ENCODE data around the gene ADAMTS6. TPM values are rescaled to one million over a fixed set of nuclear protein-coding genes. Genes with fewer than 3 reads are reported as not detected.

ADAMTS6 gene
- total RNA-seq, 2 donors from 2014 or later = 1.7 TPM

- DNase-seq (no peak), ATAC-seq (peak in 1 of 2 donors; percentile 22)
- intact Hi-C loops (cut with DNase I) = no loop called here
Observed at GRCh38 chr5:65173130-65173525, 308.6 kb downstream of the ADAMTS6 start.

DNA sequence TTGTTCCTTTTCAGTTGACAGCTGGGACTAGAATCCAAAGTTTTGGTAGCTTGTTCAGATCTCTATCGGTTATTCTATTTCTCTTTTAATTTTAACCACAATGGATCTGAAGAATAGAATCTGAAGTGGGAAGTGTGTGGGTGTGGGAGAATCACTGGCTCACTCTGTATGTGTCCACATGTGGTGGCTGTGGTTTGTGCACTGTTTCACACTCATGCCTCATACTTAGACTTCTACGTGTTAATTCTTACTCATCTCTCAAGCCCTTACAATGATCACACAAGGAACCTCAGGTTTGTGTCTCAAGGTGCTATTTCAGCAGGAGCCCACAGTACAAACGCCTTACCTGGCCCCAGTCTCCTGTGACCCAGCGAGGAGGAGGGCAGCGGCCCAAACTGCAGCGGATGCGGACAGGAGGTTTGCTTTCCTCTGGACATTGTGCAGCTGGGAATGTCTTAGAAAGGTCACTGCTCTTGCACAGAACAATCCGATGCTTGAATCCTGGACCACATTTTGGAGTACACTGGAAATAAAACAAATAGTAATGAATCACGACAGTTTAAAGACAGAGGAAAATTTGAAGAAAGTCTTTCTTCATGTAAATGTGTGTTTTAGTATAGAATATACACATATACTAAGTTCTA lies 309.1 kb downstream of the ADAMTS6 start:
- intact Hi-C loops (cut with DNase I) = no loop called here
- ATAC-seq (peak in 1 of 2 donors; percentile 57), DNase-seq (no peak)

DNA sequence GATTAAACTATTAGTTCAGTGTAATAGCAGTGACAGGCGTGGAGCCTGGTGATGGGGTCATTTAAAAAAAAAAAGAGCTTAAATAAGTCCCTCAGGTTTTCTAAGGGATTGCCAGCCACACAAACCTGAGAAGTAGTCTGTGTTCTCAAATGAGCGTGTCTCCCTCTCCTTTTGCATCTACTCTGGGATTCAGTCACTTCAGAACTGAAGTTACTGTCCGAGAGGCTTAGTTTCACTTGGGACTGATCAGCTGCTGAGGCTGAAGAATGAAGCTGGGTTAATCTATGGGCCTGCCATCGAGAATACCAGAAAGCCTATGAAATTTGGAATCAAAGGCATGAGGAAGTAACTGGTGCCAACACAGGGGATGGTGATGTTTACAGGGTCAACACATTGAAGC lies 310.1 kb downstream of the ADAMTS6 start:
- DNase-seq = no peak
- intact Hi-C loops (cut with DNase I) = no loop called here
- ATAC-seq = no peak

DNA sequence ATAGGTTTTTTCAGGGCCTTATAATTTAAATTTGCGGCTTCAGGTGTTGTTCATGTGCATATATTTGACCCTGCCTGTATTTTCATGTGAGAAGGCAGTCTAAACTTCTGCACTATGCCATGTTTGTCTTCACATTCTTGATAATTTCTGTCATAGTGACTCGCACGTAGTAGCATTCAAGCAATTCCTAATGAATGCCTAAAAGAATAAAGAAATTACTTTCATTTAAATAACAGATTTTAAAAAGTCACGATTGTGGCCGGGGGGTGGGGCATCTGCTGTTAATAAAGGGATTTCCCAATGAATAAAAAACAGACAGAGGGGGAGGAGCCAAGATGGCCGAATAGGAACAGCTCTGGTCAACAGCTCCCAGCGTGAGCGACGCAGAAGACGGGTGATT lies 318.0 kb downstream of the ADAMTS6 start:
- DNase-seq = no peak
- no peak for ATAC-seq
- intact Hi-C loops (cut with DNase I) = no loop called here

- ATAC-seq (no peak), DNase-seq (no peak)
- intact Hi-C loops (cut with DNase I) = no loop called here
Observed at GRCh38 chr5:65161655-65162054, 320.1 kb downstream of the ADAMTS6 start.

DNA sequence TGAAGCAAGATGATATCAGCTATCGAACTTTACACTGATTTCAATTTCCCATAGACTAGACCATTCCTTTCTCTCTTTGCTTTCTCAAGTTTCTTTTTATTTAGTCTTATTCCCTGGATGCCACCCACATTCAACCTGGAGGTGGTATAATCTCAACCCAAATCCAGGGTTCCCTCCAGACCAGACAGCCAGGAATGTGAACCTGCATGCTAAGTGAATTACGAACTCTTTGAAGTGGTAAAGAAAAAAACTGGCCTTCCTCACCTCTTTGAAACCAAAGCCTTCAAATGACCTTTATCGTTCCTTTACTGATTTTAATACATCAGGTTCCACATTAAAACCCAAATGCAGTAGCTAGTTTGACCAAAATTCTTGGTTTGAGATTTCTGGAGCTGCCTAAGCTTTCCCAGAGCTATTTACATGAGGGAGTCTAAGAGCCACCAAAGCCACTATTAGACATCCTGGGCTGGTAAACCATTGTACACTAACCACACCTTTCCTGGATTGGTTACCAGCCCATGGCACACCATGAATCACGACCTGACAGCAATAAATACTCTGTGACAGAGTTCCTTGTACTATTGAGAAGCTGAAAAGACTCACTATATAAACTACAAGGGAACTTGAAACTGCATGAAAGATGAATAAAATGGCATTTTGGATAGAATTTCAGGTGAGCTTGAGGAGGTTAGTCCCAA lies 323.7 kb downstream of the ADAMTS6 start:
- intact Hi-C loops (cut with DNase I) = no loop called here
- ATAC-seq (no peak), DNase-seq (no peak)

DNA sequence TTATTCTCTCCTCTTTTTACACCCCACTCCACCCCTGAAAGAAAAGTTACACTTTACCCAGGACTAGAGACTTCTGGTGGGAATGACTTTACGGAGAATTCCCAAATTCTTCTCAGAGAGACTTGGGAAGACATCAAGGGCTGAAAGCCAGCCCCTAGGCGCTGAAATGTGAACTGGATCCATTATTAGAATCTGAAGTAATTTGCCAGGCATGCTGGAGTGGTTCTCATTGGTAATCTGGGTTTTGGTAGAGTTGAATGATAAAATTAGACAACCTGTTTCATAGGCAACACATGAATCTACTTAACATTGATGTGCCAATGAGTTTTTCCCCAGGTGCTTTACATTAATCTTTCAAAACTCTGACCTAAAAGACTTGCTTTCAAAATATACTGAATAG lies 324.8 kb downstream of the ADAMTS6 start:
- DNase-seq (no peak), ATAC-seq (no peak)

GRCh38 chr5:65152131-65152530 lies 329.6 kb downstream of the ADAMTS6 start:
- intact Hi-C loops (cut with DNase I) = no loop called here
- DNase-seq (no peak), ATAC-seq (no peak)

More for the DNA sequence above, 324.8 kb downstream of the ADAMTS6 start:
- intact Hi-C loops (cut with DNase I) = no loop called here

- ATAC-seq (peak in 1 of 2 donors; percentile 35), DNase-seq (no peak)
- intact Hi-C loops (cut with DNase I) = no loop called here
Observed at GRCh38 chr5:65151614-65152013, 330.1 kb downstream of the ADAMTS6 start.

DNA sequence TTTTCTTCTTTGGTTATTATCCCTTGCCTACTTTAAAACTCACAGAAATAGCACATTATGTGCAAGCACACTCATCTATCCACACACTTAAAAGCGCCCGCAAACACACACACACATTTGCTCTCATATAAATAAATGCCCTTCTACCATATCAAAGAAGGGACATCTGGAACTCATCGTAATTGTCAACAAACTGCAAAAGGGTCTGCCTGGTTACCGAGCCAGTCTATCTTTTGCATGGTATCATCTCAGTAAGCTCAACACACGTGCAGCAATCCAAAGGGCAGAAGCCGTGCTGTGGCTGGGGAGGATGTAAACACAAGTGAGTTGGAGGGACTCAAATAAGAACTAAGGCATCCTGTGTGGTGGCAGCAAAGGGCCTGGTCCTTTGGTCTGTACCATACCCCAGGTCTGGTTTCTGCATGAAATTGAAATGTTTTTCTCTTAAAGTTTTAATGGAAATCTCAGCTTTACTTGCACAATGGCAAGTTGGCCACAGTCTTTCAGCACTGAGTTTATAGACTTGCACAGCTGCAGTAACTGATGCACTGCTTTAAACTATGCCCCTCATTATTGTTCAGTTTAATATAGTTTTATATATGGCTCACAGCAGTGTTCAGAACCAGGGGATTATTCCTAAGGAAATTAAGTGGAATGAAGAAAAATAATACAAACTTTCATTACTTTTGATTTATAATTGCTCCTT lies 331.0 kb downstream of the ADAMTS6 start:
- no peak for DNase-seq
- intact Hi-C loops (cut with DNase I) = no loop called here
- ATAC-seq = peak in 1 of 2 donors; percentile 27

- ATAC-seq = no peak
Observed at GRCh38 chr5:65149827-65150226, 331.9 kb downstream of the ADAMTS6 start.

DNA sequence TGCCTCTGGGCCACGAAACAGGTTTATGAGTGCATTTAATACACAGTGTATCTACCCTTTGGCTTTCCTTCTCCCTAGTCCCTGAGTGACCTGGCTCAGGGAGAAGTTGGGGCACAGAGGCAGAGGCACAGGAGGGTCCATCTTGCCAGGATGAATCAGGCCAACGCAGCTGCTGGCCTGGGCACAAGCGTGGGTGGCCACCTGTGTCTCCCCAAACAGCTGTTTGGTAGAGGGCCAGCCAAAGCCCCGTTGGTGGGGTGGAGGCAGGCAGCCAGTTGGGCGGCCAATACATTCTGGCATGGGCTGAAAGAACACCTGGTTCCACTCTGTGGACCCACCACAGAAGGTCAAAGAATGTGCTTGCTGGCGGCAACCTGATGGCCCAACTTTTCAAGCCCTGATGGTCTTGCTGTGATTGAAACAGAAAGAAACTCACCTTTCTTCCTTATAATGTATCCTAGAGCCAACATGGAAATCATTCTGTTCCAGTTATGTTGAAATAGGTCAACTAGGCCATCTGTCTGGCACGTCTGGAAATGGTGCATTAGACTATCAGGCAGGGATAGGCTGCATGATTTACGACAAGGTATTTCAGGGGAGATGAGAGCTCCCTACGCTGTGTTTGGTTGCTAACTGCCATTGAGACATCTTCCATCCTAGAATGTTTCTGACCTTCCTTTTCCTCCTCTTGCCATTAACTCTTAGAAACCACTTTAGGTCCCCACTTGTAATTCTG lies 337.4 kb downstream of the ADAMTS6 start:
- intact Hi-C loops (cut with DNase I) = no loop called here
- DNase-seq (no peak), ATAC-seq (no peak)

More at GRCh38 chr5:65149827-65150226, 331.9 kb downstream of the ADAMTS6 start:
- no peak for DNase-seq
- intact Hi-C loops (cut with DNase I) = no loop called here

DNA sequence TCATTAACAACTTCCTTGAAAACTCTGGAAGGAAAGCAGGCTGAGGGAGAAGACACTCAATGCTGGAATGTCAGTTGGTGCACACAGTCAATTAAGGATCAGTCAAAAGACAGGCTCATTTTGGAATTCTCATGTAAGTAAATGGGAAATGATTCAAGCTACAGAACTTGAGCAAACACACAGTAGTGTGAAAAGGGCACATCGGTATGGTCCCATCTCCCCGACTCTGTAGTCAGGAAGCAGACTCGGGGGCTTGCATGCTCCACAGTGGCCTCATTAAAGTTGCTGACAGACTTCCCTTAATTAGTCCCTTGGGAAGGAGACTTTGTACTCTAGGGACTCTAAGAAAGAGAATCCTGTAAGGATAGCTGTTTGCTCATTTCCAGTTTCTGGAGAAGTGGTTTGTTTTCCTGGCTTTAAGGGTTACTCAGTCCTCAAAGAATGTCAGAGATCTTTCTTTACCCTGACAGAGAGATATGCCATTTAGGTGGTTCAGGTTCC lies 339.2 kb downstream of the ADAMTS6 start:
- ATAC-seq = no peak
- intact Hi-C loops (cut with DNase I) = no loop called here
- DNase-seq = no peak

- intact Hi-C loops (cut with DNase I) = no loop called here
- no peak for ATAC-seq
- DNase-seq = no peak
Observed at GRCh38 chr5:65142016-65142415, 339.7 kb downstream of the ADAMTS6 start.

- DNase-seq = no peak
- intact Hi-C loops (cut with DNase I) = no loop called here
- no peak for ATAC-seq
Observed at GRCh38 chr5:65141493-65141892, 340.2 kb downstream of the ADAMTS6 start.

DNA sequence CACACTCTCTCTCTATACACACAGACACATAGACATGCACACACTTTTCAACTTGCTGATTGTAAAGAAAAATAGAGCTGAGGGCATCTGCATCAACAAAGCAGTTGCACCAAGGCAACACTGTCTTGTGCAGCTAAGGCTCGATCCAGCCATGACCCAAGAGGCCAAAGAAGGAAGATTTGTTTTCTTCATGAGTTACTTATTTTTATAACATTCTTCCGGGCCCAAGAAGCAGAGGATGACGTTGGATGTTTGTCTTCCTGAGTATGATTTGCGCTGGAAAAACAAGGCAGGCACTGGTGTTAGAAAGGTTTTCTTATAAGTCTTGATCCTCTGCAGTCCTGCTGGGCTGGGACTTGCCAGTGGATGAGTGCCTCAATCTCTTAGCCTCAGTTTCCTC lies 344.1 kb downstream of the ADAMTS6 start:
- intact Hi-C loops (cut with DNase I) = no loop called here
- ATAC-seq = no peak
- no peak for DNase-seq

DNA sequence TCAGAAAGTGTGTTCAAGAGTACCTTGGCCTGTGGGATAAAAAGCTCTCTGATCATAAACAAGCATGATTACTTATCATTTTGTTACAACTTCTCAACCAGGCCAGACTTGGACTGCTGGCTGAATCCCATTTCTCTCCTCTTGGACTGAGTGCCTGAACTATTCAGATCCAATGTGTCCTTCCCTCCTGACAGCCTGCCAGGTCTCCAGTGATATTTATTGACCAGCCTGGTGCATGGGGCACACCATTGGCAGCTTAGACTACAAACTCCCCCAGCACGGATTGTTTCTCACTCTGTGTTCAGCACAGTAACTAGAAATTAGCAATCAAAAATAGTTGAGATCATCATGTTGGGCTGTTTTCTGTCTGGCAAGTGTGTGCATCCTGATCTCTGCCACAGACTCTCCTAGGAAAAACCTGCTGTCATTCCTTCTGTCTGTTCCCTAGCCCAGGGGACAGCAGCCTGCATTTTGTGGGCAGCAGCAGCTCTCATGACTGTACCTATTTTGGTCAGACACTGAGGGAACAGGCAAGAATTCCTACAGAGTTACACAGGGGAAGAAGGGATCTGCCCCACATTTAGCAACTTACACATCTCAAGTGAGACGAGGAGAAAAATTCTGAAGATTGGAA lies 348.1 kb downstream of the ADAMTS6 start:
- ATAC-seq = peak in 1 of 2 donors; percentile 30
- intact Hi-C loops (cut with DNase I) = no loop called here
- no peak for DNase-seq

DNA sequence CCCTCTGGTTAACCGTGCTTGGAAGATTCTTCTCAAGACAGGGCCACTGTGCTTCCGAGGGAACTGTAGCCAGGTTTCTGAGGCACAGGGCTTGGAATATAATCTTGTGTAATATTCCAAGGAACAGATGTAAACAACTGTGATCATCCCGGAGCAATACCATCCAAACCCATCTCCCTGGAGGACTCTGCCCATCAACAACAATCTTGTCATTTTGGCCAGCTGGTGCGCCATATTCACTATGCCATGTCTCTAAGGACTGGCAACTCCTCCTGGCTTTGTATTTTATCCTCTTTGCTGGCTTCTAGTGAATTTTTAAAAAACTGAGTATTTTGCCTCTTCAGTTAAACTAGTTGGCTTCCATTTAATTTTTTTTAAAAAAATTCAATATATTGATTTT lies 349.3 kb downstream of the ADAMTS6 start:
- intact Hi-C loops (cut with DNase I) = no loop called here
- DNase-seq = no peak
- no peak for ATAC-seq

GRCh38 chr5:65128226-65128625 lies 353.5 kb downstream of the ADAMTS6 start:
- intact Hi-C loops (cut with DNase I) = no loop called here
- ATAC-seq = no peak
- DNase-seq = no peak

Measured in left cardiac atrium (tissue), 4 donors.